ENCODE data around the gene MATN3. TPM values are rescaled to one million over a fixed set of nuclear protein-coding genes. Genes with fewer than 3 reads are reported as not detected.
A peak's percentile ranks its signal among the peaks of the same experiment; 100 is the strongest.

The MATN3 gene
- total and polyA plus RNA-seq, 5 donors from 2014 or later = not detected

DNA sequence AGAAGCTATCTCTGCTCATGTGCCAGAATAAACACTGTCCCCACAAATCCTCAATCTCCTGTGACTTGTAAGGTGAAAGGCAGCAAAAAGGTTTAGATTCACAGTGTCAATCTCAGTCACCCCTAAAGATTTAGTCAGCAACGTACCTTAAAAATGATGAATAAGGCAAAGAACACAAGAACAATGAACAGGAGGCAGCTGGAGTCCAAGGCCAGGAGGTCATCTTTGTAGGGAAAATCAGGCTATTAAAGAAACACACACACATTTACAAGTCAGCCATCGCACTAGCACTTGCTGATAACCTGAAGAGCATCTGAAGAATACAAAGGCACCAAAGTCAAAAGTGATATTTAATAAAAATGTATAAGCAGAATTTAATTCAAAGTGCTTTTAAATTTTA, 22.4 kb upstream of the MATN3 start:
- Mint-ChIP-seq H3K27ac (peak overlapping the region in 1 of 3 donors; percentile 27), H3K4me3 (no peak overlapping the region), H3K9me3 (peaks cover 0 to 2% (median 0%) of the 10 kb centered on the region in 7 donors), H3K36me3 (peaks cover 73% of the 10 kb centered on the region), H3K27me3 (no peaks in the 10 kb centered on the region), H3K4me1 (peaks cover 3 to 13% (median 8%) of the 10 kb centered on the region in 4 donors)
- no peak overlapping the region for H3K27ac ChIP-seq (ENCODE audit: insufficient read depth, low read length, poor library complexity, severe bottlenecking)
- peaks cover 82% of the 10 kb centered on the region for H3K36me3 ChIP-seq (ENCODE audit: control insufficient read depth, insufficient read depth, low read length)
- no peaks in the 10 kb centered on the region for H3K4me1 ChIP-seq (ENCODE audit: control insufficient read depth, insufficient read depth, low read length, poor library complexity, severe bottlenecking)
- ATAC-seq (ENCODE audit: low read depth in 2 of 2) (no peak), DNase-seq (no peak)
- no peaks in the 10 kb centered on the region for H3K27me3 ChIP-seq (ENCODE audit: control insufficient read depth, insufficient read depth, low read length)
- no peak overlapping the region for H3K4me3 ChIP-seq (ENCODE audit: low read depth, low read length)
- no peaks in the 10 kb centered on the region for H3K9me3 ChIP-seq (ENCODE audit: control insufficient read depth in 2 of 2, low read length in 2 of 2)

DNA sequence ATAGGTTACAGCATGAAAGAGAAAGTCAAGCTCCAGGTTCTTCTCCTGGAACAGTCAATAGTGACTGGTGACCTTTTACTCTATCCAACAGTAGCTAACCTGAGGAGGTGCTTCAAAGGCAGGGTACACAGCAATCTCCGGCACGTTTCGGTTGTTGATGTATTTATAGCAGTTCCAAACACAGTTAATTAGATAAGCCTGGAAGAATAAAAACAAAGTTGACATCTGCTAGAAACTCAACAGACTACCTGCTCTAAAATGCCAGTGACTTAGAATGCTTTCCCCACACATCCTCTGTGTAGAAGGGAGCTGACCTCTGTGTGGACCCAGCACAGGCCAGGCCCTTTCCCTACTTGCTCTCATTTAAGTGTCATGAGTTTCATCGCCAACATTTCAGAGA, 21.8 kb upstream of the MATN3 start:
- Mint-ChIP-seq H3K36me3 (peaks cover 79% of the 10 kb centered on the region), H3K27me3 (no peaks in the 10 kb centered on the region), H3K27ac (no peak overlapping the region), H3K4me3 (no peak overlapping the region), H3K4me1 (peaks cover 3 to 13% (median 8%) of the 10 kb centered on the region in 4 donors), H3K9me3 (peaks cover 0 to 4% (median 0%) of the 10 kb centered on the region in 7 donors)
- ATAC-seq (ENCODE audit: low read depth in 2 of 2) = no peak
- Histone ChIP-seq H3K4me3 (ENCODE audit: low read depth, low read length) (no peak overlapping the region), H3K27me3 (ENCODE audit: control insufficient read depth, insufficient read depth, low read length) (no peaks in the 10 kb centered on the region), H3K9me3 (ENCODE audit: control insufficient read depth in 2 of 2, low read length in 2 of 2) (no peaks in the 10 kb centered on the region), H3K27ac (ENCODE audit: insufficient read depth, low read length, poor library complexity, severe bottlenecking) (no peak overlapping the region), H3K4me1 (ENCODE audit: control insufficient read depth, insufficient read depth, low read length, poor library complexity, severe bottlenecking) (no peaks in the 10 kb centered on the region), H3K36me3 (ENCODE audit: control insufficient read depth, insufficient read depth, low read length) (peaks cover 81% of the 10 kb centered on the region)
- DNase-seq = no peak

DNA sequence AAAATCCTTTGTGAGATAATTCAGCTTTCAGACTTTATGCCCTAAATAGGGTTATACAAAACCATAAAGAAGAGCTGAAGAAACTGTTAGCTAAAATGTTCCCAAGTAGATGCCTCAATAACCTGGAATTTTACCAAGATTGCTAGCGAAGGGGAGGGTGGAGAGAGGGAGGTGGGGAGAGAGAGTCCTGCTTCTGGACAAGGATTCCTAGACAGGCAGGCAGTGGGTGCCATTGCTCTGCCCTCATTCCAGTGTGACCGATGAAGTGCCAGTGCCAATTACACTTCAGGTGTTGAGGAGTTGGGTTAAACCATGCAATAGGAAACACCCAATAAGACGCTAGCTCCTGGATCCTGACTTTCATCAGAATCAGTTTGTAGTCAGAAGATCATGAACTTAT, 20.9 kb upstream of the MATN3 start:
- H3K9me3 ChIP-seq (ENCODE audit: control insufficient read depth in 2 of 2, low read length in 2 of 2) = no peaks in the 10 kb centered on the region
- H3K36me3 ChIP-seq (ENCODE audit: control insufficient read depth, insufficient read depth, low read length) = peaks cover 78% of the 10 kb centered on the region
- H3K27me3 Mint-ChIP-seq = no peaks in the 10 kb centered on the region
- no peaks in the 10 kb centered on the region for H3K27me3 ChIP-seq (ENCODE audit: control insufficient read depth, insufficient read depth, low read length)
- peaks cover 84% of the 10 kb centered on the region for H3K36me3 Mint-ChIP-seq
- ATAC-seq (ENCODE audit: low read depth in 2 of 2) (no peak), DNase-seq (no peak)
- no peaks in the 10 kb centered on the region for H3K4me1 ChIP-seq (ENCODE audit: control insufficient read depth, insufficient read depth, low read length, poor library complexity, severe bottlenecking)
- H3K27ac Mint-ChIP-seq = no peak overlapping the region
- H3K27ac ChIP-seq (ENCODE audit: insufficient read depth, low read length, poor library complexity, severe bottlenecking) = no peak overlapping the region
- H3K4me3 ChIP-seq (ENCODE audit: low read depth, low read length) = no peak overlapping the region
- H3K4me3 Mint-ChIP-seq = no peak overlapping the region
- peaks cover 3 to 13% (median 7%) of the 10 kb centered on the region in 4 donors for H3K4me1 Mint-ChIP-seq
- peaks cover 0 to 4% (median 0%) of the 10 kb centered on the region in 7 donors for H3K9me3 Mint-ChIP-seq

DNA sequence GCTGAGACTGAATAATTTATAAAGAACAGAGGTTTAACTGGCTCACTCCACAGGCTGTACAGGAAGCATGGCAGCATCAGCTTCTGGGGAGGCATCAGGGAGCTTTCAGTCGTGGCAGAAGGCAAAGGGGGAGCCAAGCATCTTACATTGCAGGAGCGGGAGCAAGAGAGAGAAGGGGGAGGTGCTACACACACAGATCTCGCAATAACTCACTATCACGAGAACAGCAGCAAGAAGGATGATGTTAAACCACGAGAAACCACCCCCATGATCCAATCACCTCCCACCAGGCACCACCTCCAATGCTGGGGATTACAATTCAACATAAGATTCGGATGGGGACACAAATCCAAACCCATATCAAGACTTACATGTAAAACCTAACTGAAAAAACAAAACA, 17.8 kb upstream of the MATN3 start:
- DNase-seq = no peak
- Histone ChIP-seq H3K4me1 (ENCODE audit: control insufficient read depth, insufficient read depth, low read length, poor library complexity, severe bottlenecking) (no peaks in the 10 kb centered on the region), H3K4me3 (ENCODE audit: low read depth, low read length) (no peak overlapping the region), H3K9me3 (ENCODE audit: control insufficient read depth in 2 of 2, low read length in 2 of 2) (no peaks in the 10 kb centered on the region), H3K27me3 (ENCODE audit: control insufficient read depth, insufficient read depth, low read length) (no peaks in the 10 kb centered on the region), H3K27ac (ENCODE audit: insufficient read depth, low read length, poor library complexity, severe bottlenecking) (no peak overlapping the region), H3K36me3 (ENCODE audit: control insufficient read depth, insufficient read depth, low read length) (peaks cover 61% of the 10 kb centered on the region)
- Mint-ChIP-seq H3K4me3 (no peak overlapping the region), H3K9me3 (peaks cover 0 to 3% (median 0%) of the 10 kb centered on the region in 7 donors), H3K4me1 (peaks cover 0 to 5% (median under 1%) of the 10 kb centered on the region in 4 donors), H3K27ac (no peak overlapping the region), H3K36me3 (peaks cover 62% of the 10 kb centered on the region), H3K27me3 (no peaks in the 10 kb centered on the region)
- no peak for ATAC-seq (ENCODE audit: low read depth in 2 of 2)

DNA sequence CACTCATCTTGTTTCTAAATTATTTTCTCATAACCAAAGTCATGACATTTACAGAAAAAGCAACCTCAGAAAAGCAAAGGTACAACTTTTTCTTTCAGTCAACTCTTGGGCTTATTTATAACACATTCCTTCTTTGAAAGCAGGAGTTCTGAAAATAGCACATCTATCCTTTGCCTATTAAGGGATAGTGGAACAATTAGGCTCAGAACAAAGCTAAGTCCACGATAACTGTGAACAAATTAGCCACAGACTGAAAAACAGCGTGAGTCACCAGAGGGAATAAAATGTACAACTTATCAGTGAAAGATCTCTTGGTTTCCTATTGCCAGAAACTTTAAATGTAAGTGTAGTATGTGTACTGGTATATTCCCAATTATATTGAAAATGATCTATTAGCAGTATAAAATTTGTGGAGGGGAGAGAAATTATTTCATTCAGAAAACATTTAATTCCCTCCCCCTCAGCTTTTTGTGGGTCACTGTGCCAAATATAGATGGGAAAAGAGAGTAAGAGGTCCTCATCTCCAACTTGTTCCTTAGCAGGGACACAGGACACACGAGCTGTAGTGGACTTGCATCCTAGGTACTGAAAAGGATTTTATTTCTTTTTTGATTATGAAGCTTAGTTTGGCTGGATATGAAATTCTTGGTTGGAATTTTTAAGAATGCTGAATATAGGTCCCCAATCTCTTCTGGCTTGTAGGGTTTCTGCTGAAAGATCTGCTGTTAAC, 15.4 kb upstream of the MATN3 start:
- Histone ChIP-seq H3K27ac (ENCODE audit: insufficient read depth, low read length, poor library complexity, severe bottlenecking) (no peak overlapping the region), H3K4me1 (ENCODE audit: control insufficient read depth, insufficient read depth, low read length, poor library complexity, severe bottlenecking) (no peaks in the 10 kb centered on the region), H3K27me3 (ENCODE audit: control insufficient read depth, insufficient read depth, low read length) (no peaks in the 10 kb centered on the region), H3K9me3 (ENCODE audit: control insufficient read depth in 2 of 2, low read length in 2 of 2) (no peaks in the 10 kb centered on the region), H3K36me3 (ENCODE audit: control insufficient read depth, insufficient read depth, low read length) (peaks cover 37% of the 10 kb centered on the region), H3K4me3 (ENCODE audit: low read depth, low read length) (no peak overlapping the region)
- Mint-ChIP-seq H3K36me3 (peaks cover 48% of the 10 kb centered on the region), H3K4me3 (no peak overlapping the region), H3K4me1 (peaks cover 0 to 5% (median under 1%) of the 10 kb centered on the region in 4 donors), H3K27me3 (no peaks in the 10 kb centered on the region), H3K27ac (no peak overlapping the region), H3K9me3 (peaks cover 0 to 3% (median 2%) of the 10 kb centered on the region in 7 donors)
- no peak for DNase-seq
- ATAC-seq (ENCODE audit: low read depth in 2 of 2) = no peak

DNA sequence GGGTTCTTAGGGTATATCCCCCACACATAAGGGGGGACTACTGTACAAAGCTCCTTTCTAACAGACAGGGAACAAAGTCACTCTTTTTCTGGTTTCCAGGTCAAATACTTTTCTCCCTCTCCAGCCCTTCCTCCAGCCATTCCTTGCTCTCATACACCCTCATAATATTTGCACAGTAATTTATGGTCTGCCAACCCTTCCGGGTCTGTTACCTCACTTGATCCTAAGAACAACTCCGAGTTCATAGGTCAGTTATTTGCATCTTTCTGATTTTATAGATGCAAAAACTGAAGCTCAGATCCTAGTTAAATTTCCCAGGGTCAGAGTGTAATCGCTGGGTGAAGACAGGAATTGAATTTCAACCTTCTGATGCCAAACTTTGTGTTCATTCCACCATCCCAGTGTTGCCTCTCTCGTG, 14.8 kb upstream of the MATN3 start:
- Histone ChIP-seq H3K27me3 (ENCODE audit: control insufficient read depth, insufficient read depth, low read length) (no peaks in the 10 kb centered on the region), H3K9me3 (ENCODE audit: control insufficient read depth in 2 of 2, low read length in 2 of 2) (peaks cover 0 to 2% of the 10 kb centered on the region in 2 experiments), H3K4me3 (ENCODE audit: low read depth, low read length) (no peak overlapping the region), H3K4me1 (ENCODE audit: control insufficient read depth, insufficient read depth, low read length, poor library complexity, severe bottlenecking) (no peaks in the 10 kb centered on the region), H3K36me3 (ENCODE audit: control insufficient read depth, insufficient read depth, low read length) (peaks cover 32% of the 10 kb centered on the region), H3K27ac (ENCODE audit: insufficient read depth, low read length, poor library complexity, severe bottlenecking) (no peak overlapping the region)
- ATAC-seq (ENCODE audit: low read depth in 2 of 2) = no peak
- DNase-seq = no peak
- peaks cover 0 to 5% (median 2%) of the 10 kb centered on the region in 7 donors for H3K9me3 Mint-ChIP-seq
- H3K27ac Mint-ChIP-seq = no peak overlapping the region
- H3K27me3 Mint-ChIP-seq = no peaks in the 10 kb centered on the region
- peaks cover 45% of the 10 kb centered on the region for H3K36me3 Mint-ChIP-seq
- no peak overlapping the region for H3K4me3 Mint-ChIP-seq
- peaks cover 0 to 5% (median under 1%) of the 10 kb centered on the region in 4 donors for H3K4me1 Mint-ChIP-seq

DNA sequence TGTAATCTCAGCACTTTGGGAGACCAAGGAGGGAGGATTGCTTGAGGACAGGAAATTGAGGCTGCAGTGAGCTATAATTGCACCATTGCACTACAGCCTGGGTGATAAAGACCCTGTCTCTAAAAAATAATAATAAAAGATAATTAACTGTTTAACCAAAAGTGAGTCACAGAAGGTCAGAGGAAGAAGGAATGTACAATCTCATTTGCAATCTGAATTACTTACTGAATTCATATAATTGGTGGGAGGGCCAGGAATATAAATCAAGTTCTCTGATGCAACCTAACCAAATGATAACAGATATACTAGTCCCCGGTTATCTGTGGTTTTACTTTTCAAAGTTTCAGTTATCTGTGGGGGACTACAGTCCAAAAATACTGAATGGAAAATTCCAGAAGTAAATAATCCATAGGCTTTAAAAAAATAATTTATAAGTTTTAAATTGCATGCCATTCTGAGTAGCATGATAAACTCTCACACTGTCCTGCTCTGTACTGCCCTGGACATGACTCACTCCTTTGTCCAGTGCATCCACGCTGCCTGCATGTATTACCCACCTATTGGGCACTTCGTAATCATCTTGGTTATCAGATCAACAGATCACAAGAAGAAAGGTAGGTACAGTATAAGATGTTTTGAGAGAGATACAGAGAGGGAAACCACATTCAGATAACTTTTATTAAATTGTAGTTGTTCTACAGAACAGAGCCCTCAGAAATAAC, 12.8 kb upstream of the MATN3 start:
- Mint-ChIP-seq H3K4me1 (no peaks in the 10 kb centered on the region), H3K27ac (no peak overlapping the region), H3K9me3 (peaks cover 0 to 19% (median 11%) of the 10 kb centered on the region in 7 donors), H3K4me3 (no peak overlapping the region), H3K36me3 (peaks cover 27% of the 10 kb centered on the region), H3K27me3 (no peaks in the 10 kb centered on the region)
- Histone ChIP-seq H3K36me3 (ENCODE audit: control insufficient read depth, insufficient read depth, low read length) (peaks cover 18% of the 10 kb centered on the region), H3K4me1 (ENCODE audit: control insufficient read depth, insufficient read depth, low read length, poor library complexity, severe bottlenecking) (no peaks in the 10 kb centered on the region), H3K27ac (ENCODE audit: insufficient read depth, low read length, poor library complexity, severe bottlenecking) (no peak overlapping the region), H3K27me3 (ENCODE audit: control insufficient read depth, insufficient read depth, low read length) (no peaks in the 10 kb centered on the region), H3K9me3 (ENCODE audit: control insufficient read depth in 2 of 2, low read length in 2 of 2) (peaks cover 8 to 10% of the 10 kb centered on the region in 2 experiments), H3K4me3 (ENCODE audit: low read depth, low read length) (no peak overlapping the region)
- DNase-seq (no peak), ATAC-seq (ENCODE audit: low read depth in 2 of 2) (no peak)

All from CD4-positive, CD25-positive, alpha-beta regulatory T cell (primary cell).